ENCODE results near the gene ZMYM2.

ZMYM2 gene

DNA sequence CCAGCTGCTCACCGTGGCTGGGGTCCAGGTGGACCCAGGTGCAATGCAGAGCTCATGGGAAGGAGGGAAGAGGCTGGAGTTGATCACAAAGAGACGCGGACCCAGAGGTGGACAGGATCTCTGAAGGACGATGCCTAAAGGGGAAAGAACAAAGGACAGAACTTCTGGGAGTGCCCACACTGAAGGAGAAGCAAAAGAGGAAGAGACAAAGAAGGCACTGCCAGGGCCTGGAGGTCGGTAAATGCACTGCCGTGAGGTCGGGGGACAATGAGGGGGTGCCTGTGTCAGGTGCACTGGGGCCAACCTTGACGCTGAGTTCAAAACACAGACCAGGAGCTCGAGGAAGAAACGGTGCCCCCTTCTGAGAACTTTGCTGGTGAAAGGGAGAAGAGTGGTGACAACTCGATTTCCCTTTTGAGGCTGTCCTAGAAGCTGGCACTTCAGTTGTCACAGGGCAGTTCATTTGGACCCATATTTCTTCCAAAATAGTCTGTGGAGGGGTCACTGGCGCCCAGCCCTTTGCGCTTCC is 146.7 kb downstream of the ZMYM2 start:
- DNase-seq (ENCODE audit: low read depth): no peak

DNA sequence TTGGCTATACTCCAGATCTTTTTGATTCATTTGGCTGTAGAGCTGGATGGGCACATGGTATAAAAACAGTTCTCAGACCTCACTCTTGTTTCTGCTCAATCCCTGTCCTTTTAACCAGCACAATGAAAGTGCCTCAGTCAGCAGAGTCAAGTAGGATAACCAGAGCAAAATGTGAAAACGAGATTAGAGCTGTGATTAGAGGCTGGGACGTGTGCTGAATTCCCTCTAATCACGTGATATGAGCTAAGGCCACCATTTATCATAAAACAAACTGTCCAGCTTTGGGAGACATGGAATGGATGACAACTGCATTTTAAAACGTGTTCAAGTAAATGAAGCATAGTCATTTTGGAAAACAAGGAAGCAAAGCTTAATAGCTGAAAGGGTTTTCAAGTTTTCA is 148.2 kb downstream of the ZMYM2 start:
- DNase-seq (ENCODE audit: low read depth): no peak

DNA sequence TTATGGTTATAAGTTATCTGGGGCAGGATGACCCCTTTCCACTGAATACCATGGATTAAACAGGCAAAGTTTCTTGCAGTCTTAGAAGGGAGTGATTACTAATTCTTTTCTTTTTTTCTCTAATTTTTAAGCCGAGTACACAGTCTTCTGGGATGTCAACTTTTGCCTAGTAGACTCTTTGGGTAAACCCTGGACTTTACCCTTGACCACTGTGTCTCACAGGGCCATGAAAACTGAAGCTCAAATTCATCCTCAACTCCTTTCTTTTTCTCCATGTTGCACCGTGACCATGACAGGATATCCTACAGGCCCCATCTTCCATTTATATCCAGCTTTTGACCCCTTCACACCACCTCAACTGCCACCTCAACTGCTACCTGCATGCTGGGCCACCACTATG is 150.5 kb downstream of the ZMYM2 start:
- DNase-seq (ENCODE audit: low read depth): no peak

DNA sequence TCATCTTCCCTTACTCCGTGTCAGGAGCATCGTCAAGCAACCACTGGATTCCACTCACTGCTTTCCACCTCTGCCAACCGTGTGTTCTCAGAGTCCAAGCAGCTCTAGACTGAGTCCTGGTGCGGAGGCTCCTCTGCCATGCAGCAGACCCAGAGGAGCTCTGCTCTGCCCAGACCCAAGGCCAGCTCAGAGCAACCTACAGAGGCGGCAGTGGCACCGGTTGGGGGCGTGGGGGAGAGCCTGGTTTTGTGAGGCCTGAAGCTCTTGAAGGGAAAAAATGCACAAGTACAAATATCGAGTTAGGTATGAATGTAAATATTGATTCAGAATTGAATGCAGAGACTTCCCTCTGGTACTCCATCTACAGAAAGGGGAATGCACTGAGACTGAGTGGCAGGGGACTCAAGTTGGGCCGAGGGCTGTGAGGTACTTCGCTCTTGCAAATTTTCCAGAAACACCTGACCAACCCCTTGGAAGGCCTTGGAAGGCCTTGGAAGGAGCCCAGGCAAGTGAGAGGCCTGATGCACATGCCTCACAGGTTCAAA is 155.6 kb downstream of the ZMYM2 start:
- no peak for DNase-seq (ENCODE audit: low read depth)

DNA sequence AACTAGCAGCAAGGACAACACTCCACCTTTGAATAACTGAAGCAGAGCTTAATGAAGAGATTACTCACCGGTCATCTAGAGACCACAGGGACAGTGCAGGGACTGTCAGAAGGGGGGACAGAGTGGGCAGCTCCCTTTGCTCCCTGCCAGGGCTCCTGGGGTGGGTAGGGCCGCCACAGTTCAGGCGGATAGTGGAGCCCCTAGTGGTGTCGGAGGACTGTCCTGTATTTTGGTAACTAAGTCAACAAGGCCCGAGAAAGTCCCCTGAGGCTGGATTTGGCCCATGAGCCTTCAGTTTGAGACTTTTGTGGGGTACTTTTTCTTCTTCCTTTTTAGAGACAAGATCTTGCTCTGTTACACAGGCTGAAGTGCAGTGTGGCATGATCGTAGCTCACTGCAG is 157.7 kb downstream of the ZMYM2 start:
- DNase-seq (ENCODE audit: low read depth): no peak

DNA sequence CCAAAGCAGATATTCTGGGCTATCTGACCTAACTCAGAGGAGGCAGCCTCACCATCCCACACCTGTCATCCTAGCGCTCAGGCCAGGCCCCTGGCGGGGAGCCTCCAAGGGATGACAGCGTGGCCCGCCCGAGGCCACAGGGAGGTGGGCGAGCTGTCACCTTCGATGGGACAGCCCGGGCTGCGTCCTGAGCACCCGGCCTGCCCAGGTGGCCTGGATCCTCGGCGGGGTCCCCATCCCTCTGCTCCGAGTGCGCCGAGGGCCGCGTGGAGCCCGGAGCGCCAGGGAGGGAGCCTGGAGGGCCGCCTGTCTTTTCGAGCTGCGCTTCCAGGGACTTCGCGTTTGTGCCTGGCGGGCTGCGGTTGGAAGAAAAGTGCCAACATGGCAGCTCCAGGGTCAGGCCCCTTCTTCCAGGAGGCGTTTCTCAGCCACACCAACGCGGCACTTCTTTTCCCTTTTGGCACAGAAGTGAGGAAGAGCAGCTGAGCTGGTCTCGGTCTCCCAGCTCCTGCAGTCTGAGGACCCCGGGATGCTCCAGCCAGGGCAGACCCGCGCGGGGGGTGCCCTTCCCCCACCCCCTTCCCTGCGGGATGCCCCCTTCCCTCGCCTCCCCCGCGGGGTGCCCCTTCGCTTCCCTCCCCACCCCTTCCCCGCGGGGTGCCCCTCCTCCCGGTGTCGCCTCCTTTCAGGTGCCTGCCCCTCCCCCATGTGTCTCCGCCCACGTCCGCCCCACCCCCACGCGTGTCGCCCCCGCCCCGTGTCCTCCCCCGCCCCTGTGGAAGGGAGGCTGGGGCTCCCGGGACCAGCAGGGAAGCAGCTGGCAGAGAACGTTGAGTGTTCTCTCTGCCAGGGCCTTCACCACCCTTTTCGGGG is 160.0 kb downstream of the ZMYM2 start:
- no peak for DNase-seq (ENCODE audit: low read depth)

DNA sequence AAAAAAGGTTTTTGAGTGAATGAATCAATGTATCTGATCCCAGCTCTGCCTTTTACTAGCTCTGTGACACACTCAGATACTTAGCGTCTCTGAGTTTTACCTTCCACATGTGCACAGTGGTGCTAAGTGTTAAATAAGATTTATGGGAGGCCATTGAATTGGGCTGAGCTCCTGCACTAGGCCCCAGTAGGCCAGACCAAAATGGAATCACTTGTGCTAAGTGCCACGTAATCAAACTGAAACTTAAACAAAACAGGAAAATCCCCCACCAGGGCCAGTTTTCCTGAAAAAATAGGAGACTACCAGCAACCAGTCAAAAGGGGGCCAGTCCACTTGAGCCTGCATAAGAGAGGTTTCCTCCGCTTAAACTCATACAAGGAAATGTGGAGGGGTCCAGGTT is 161.4 kb downstream of the ZMYM2 start:
- no peak for DNase-seq (ENCODE audit: low read depth)

DNA sequence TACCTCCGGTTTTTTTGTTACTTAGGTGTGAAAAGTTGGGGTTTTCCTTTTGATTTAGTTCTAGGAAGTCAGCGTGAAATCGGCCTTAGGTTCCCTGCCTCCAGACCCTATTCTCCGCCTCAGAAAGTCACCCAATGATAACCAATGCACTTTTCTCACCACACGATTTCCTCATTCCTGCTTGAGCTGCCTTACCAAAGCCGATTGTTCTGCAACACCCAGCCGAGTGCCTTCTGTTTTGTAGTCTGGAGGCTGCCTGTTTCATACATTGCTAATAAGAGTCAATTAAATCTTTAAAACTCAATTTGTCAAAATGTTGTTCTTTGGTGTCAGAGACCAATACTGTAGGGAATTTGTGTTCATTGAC is 162.6 kb downstream of the ZMYM2 start:
- DNase-seq (ENCODE audit: low read depth): no peak

DNA sequence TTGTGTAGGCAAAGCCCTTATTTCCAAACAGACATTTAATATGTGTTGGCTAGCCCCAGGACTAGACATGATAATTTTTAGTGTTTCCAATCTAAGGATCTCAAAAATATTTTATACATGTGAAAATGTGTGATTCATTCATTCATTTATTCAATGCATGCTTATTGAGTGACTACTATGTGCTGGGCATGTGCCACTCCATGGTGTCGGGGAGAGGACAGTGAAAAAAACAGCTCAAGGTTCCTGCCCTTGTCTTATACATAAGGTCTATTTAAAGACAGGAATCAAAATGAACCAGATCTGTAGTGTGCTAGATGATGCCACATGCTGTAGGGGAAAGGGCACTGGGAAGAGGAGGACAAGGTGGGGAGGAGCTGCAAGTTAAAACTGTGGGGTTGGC is 165.8 kb downstream of the ZMYM2 start:
- DNase-seq (ENCODE audit: low read depth): no peak

DNA sequence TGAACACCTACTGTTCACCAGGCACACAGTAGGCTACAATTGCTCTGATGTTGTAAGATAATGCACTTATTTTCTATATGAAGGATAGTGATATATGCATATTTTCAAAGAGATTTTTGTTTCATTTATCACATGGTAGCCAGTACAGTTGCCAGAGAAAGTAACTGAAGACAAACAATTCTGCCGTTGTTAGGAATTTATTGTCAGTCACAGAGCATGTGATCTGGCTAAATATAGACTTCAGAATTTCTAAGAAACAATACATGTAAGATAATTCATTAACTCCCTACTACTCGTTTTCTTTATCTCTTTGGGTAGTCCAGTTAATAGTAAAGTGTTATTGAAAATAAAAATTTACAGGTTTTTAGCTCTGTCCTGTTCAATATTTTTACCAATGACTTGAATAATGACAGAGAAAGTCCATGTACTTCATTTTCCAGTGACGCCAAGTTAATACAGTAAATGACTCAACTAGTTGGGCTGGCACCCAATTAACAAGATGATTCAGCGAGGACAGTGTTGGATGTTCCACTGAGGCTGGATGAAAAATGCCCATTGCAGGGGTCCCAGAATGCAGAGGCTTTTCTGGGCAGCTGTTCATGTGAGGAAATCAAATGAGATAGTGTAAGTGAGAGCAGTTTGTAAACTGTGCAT is 166.7 kb downstream of the ZMYM2 start:
- no peak for DNase-seq (ENCODE audit: low read depth)

DNA sequence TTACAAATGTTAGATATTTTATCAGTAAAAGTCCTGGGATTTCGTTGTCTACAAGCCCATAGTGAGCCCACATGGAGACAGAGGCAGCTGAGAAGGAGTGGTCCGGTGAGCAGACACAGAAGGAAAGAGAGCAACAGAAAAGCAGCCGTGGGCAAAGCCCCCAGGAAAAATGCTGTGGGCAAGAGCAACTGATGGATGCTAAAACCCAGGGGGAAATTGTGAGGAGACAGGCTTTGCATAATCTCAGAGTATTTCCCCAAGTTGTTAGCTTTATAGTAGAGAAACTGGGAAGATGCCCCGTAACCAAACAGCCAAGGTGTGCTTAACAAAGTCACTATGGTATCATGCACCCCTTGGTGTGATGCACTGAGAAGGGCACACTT is 167.2 kb downstream of the ZMYM2 start:
- no peak for DNase-seq (ENCODE audit: low read depth)

DNA sequence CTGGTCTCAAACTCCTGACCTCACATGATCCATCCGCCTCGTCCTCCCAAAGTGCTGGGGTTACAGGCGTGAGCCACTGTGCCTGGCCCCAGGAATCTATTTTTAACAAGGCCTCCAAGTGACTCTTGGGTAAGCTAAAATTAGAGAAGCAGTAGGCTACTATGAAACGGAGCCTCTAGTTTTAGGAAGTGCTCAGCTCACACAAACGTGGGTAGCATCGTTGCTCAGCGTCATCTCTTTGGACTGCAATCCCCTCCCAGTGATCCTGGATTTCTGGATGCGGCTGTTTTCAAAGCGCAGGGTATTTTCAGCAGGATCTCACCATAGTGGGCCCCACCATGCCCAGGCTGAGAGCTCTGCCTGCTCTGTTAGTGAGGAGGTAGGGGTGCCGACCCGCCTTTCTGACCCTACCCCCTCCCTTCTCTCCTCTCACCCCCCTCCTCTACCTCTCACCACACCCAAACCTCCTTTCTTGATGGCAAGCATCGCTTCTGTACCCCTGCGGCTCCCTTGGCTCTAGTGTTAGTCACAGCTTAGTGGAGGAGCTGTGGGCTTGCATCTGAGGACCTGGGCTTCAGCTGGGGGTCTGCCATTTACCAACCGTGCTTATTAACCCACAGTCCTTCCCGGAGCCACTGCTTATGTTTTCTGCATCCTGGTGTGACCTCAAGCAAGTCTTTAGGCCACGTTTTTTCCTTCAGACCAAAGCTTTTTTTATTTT is 168.2 kb downstream of the ZMYM2 start:
- no peak for DNase-seq (ENCODE audit: low read depth)

DNA sequence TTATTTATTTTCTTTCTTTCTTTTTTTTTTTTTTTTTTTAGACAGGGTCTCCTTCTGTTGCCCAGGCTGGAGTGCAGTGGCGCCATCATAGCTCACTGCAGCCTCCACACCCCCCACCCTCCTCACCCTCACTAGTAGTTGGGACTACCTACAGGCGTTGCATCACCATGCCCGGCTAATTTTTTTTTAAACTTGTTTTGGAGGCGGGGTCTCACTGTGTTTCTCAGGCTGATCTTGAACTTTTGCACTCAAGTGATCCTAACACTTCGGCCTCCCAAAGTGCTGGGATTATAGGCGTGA is 168.7 kb downstream of the ZMYM2 start:
- no peak for DNase-seq (ENCODE audit: low read depth)

DNA sequence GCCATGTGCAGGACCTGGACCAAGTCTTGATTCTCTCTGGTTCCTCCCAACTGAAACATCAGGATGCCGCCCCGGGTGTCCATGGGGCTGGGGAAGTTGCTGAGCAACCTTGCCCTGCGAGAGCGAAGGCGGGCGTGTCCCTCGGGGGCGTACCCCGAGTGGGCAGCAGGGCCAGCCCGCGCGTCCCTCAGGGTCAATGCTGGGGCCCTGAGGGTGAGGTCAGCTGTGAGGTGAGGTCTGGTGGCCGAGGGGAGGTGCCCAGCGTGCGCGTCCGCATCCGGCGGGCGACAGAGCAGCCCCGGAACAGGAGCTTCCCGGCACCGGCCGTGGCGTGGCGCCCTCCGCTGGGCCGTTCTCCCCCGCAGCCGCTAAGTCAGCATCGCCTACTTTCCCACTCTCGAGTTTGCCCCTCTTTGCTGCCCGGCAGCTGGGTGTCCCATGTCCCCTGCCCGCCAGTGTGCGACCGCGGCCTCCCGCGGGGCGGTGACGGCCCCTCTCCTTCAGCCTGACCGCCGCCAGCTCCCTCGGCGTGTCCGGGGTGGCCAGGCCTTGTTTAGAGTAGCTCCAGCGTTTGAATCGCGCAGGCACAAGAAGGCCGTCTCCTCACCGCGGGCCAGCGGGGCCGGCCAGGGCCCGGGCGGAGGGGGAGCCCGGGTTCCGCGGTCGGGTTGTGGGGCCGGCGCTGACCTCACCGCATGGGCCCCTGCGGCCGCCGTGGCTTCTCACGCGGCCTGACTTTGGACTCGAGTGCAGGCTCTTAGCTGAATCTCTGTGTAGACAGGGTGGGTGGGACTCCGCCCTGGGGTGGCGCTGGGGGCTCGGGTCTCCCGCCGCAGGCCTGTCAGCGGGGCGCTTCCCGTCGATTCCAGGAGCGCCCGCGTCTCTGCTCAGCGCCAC is 169.3 kb downstream of the ZMYM2 start:
- no peak for DNase-seq (ENCODE audit: low read depth)

DNA sequence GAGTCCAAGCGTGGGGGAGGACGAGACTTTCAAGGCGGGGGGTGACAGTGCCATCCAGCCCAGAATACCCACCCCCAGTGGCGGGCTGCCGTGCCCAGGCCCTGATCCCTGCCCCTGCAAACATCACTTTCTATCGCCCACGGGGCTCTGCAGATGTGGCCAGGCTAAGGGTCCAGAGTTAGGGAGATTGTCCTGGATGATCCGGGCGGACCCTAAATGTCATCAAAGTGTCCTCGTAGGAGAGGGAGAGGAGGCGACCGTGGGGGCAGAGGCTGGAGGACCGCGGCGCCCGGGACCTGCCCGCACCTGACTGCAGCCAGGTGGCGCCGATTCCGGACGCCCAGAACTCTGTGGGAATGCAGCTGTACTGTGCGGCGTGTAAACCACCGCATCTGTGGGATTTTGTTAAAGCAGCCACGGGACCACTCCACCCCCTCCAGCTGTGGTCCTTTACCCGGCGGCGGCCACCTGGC is 170.0 kb downstream of the ZMYM2 start:
- DNase-seq (ENCODE audit: low read depth): no peak

DNA sequence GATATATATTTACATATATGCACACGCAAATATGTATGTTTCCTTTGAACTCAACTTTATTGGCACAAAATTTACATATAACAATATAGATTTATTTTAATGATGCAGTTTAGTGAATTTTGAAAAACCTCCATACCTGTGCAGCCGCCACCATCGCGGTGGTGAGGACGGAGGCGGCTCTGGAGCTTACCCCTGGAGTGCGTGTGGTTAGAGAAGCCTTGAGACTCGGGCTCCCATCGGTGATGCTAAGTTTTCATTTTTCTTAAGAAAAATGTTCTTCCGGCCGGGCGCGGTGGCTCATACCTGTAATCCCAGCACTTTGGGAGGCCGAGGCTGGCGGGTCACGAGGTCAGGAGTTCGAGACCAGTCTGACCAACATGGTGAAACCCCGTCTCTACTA is 170.5 kb downstream of the ZMYM2 start:
- no peak for DNase-seq (ENCODE audit: low read depth)

DNA sequence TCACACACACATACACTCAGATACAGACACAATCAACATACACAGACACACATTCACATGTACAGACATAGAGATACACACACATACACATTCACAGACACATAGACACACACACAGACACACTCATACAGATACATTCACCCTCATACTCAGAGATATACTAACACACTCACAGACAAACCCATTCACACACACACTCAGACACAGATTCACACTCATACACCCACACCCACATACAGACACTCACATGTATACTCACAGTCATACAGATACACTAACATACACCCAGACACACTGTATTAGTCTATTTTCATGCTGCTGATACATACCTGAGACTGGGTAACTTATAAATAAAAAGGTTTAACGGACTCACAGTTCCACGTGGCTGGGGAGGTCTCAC is 171.5 kb downstream of the ZMYM2 start:
- no peak for DNase-seq (ENCODE audit: low read depth)

DNA sequence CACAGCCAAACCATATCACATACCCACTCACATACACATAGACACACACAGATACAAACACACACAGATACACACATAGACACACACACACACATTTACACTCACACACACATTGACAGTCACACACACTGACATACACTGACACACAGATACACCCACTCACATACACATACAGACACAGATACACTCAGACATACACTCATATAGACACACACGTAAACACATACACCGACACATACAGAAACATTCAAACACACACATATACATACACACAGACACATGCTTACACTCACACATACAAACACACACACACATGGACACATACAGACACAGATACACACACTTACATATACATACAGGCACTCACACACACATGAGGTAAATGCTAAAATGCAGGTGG is 172.1 kb downstream of the ZMYM2 start:
- DNase-seq (ENCODE audit: low read depth): no peak

DNA sequence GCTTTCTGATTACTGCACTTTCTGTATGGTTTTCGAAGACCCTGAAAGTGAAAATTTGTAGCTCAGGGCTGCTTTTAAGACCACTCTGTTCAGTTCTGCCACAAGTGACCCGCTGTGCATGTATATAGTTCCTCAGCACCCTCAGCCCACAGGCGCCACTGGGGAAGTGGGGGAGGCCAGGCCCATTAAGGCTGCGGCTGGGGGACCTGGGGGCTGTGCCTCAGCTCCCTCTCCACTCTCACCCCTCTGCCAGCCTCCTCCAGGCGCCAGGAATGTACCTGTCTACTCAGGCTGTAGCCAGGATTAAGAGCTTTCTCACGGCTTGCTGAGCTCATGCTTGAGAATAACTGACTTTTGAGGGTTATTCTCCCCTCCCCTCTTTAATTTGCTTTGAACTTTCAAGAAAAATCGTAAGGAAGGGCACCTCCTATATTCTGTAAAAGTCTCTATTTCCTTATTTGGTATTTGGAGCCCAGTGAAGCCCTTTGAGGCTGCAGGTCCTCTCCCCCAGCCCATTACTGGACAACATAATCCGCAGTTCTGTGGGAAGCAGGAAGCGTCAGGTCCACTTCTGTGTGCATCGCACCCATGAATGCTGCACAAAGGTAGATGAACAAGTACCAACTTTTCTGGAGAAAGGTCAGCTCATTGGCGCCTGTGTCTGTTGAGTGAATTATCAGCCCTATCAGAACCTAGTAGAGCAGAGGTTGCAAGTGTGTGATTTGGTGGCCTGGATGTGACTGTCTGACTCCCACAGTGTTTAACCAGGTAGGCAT is 172.7 kb downstream of the ZMYM2 start:
- no peak for DNase-seq (ENCODE audit: low read depth)

DNA sequence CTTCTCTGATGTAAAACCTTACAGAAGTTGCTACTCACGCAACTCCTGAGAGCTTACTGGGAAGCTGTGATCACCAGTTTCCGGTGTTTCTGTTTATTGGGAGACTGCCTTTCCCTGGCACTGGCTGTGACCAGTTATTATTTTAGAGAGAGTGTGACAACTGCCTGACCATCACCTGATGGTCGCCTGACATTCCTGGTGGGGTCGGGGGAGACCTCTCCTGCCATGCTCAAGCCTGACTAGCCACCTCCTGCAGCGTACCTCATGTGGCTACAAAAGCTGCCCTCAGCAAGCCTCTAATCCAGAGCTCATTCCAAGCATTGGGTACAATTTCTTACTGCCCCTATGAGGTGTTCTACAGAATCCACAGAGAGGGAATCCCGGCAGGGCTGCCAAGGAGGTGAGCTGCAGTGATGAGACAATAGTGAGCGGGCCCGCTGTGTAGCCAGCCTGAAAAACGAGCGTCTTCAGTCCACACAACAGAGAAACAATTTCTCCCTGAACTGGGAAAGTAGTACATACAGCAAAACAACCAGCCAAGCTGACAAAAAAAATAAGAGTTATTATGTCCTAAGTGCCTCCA is 173.6 kb downstream of the ZMYM2 start:
- no peak for DNase-seq (ENCODE audit: low read depth)

DNA sequence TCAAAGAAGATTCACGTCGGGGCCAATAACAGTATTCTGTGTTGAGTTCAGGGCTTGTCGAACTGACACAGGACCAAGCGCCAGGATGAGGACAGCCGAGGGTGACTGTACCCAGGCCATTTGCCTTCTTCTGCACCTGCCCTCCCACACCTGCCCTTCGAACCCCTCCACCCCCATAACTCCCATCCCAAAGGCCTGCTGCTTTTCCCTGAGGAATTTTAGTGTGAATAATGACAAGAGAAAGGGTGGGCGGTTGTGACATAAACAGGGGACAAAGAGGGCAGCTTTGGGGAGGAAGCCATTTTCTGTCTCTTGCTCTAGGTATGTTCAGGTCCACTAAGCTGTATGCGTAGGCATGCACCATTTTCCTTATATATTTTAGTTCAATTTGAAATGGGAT is 176.2 kb downstream of the ZMYM2 start:
- DNase-seq (ENCODE audit: low read depth): no peak
